Hematopoietic multipotent progenitor cell treated with erythropoietin and hydrocortisone succinate and interleukin-3 and kit ligand, for 15 days (in vitro differentiated cells): ENCODE results near the gene PCP4.

Experiments used
- DNase-seq: peaks from one replicate; pipeline ENCODE4 v3.0.0-alpha.2; 2015; ENCODE audit warnings: low spot score

Gene PCP4

GRCh38 chr21:39867198-39867650, at the start of gene PCP4:
TSS of gene PCP4 (plus strand) at chr21:39867438. CDS start at chr21:39867502, 64 bp downstream.
- DNase-seq = peak; percentile 12

- DNase-seq = no peak
Observed at GRCh38 chr21:39818557-39818956, 48.7 kb upstream of the PCP4 start.

GRCh38 chr21:39822042-39822441, 45.2 kb upstream of the PCP4 start:
- DNase-seq = no peak

- no peak for DNase-seq
Observed at GRCh38 chr21:39825250-39825649, 42.0 kb upstream of the PCP4 start.

GRCh38 chr21:39834543-39834942, 32.7 kb upstream of the PCP4 start:
- DNase-seq = no peak

GRCh38 chr21:39837861-39838359, 29.3 kb upstream of the PCP4 start:
- no peak for DNase-seq

GRCh38 chr21:39840373-39841097, 26.7 kb upstream of the PCP4 start:
- DNase-seq = no peak

GRCh38 chr21:39842741-39843459, 24.3 kb upstream of the PCP4 start:
- DNase-seq = no peak

GRCh38 chr21:39843483-39843882, 23.8 kb upstream of the PCP4 start:
- no peak for DNase-seq

- no peak for DNase-seq
Observed at GRCh38 chr21:39843916-39844315, 23.3 kb upstream of the PCP4 start.

- no peak for DNase-seq
Observed at GRCh38 chr21:39845571-39846130, 21.6 kb upstream of the PCP4 start.

GRCh38 chr21:39847877-39848276, 19.4 kb upstream of the PCP4 start:
- DNase-seq = no peak

GRCh38 chr21:39849014-39849655, 18.1 kb upstream of the PCP4 start:
- no peak for DNase-seq

GRCh38 chr21:39850333-39850732, 16.9 kb upstream of the PCP4 start:
- DNase-seq = no peak

- no peak for DNase-seq
Observed at GRCh38 chr21:39851002-39851618, 16.1 kb upstream of the PCP4 start.

- no peak for DNase-seq
Observed at GRCh38 chr21:39852021-39852721, 15.1 kb upstream of the PCP4 start.

GRCh38 chr21:39852726-39853500, 14.3 kb upstream of the PCP4 start:
- DNase-seq = no peak

GRCh38 chr21:39854572-39854971, 12.7 kb upstream of the PCP4 start:
- DNase-seq = no peak

GRCh38 chr21:39855595-39855994, 11.6 kb upstream of the PCP4 start:
- DNase-seq = no peak

- DNase-seq = no peak
Observed at GRCh38 chr21:39860600-39860999, 6.6 kb upstream of the PCP4 start.

GRCh38 chr21:39863111-39863510, 4.1 kb upstream of the PCP4 start:
- DNase-seq = no peak
